BLaER1 (cell line): ENCODE data around the gene DENND1A.

Experiments
- H3K27ac ChIP-seq: shearing (Covaris generic); formaldehyde crosslinking; 2 replicates; pipeline ENCODE4 v1.8.1; 2022
- H3K27me3 ChIP-seq: shearing (Covaris generic); formaldehyde crosslinking; 2 replicates; pipeline ENCODE4 v1.8.1; 2022
- H3K36me3 ChIP-seq: shearing (Covaris generic); formaldehyde crosslinking; 2 replicates; pipeline ENCODE4 v1.8.1; 2022
- H3K4me1 ChIP-seq: shearing (Covaris generic); formaldehyde crosslinking; 2 replicates; pipeline ENCODE4 v1.8.1; 2022
- H3K4me2 ChIP-seq: shearing (Covaris generic); formaldehyde crosslinking; 2 replicates; pipeline ENCODE4 v1.8.1; 2022
- H3K4me3 ChIP-seq: shearing (Covaris generic); formaldehyde crosslinking; 2 replicates; pipeline ENCODE4 v1.8.1; 2022
- H3K9ac ChIP-seq: shearing (Covaris generic); formaldehyde crosslinking; 2 replicates; pipeline ENCODE4 v1.8.1; 2022
- H3K9me3 ChIP-seq: shearing (Covaris generic); formaldehyde crosslinking; 2 replicates; pipeline ENCODE4 v1.8.1; 2022
- H4K20me1 ChIP-seq: shearing (Covaris generic); formaldehyde crosslinking; 2 replicates; pipeline ENCODE4 v1.8.1; 2022
- Cebpa-rat ChIP-seq: shearing (Covaris generic); IDR thresholded peaks from 2 replicates; pipeline ENCODE4 v1.8.1; 2022

DENND1A gene

DNA sequence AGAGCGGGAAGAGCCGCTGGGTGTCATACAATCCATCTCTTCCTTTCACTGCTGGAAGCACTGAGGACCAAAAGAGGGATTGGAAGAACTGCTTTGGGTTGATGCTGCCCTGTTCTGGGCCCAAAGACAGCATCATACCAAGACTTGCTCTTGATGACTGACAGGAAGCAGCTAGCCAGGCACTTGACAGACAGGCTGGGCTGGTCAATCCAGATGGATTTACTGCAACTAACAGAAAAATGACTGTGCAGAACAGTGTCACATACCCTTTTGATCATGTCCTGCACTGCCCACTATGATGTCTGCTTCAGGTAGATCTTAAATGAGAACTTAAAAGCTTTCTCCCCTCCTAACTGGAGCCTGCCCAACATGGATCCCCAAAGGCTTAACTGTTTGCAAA, 416.4 kb downstream of the DENND1A start:
- Histone ChIP-seq H3K36me3 (peaks cover 6% of the 10 kb centered on the region; the same call in 1 of the 2 replicates), H3K4me3 (no peak overlapping the region), H3K9me3 (no peaks in the 10 kb centered on the region), H4K20me1 (no peaks in the 10 kb centered on the region), H3K27ac (no peak overlapping the region), H3K27me3 (no peaks in the 10 kb centered on the region), H3K4me1 (peaks cover 19% of the 10 kb centered on the region), H3K9ac (no peak overlapping the region), H3K4me2 (no peak overlapping the region)
- no peak for TF ChIP-seq Cebpa-rat

DNA sequence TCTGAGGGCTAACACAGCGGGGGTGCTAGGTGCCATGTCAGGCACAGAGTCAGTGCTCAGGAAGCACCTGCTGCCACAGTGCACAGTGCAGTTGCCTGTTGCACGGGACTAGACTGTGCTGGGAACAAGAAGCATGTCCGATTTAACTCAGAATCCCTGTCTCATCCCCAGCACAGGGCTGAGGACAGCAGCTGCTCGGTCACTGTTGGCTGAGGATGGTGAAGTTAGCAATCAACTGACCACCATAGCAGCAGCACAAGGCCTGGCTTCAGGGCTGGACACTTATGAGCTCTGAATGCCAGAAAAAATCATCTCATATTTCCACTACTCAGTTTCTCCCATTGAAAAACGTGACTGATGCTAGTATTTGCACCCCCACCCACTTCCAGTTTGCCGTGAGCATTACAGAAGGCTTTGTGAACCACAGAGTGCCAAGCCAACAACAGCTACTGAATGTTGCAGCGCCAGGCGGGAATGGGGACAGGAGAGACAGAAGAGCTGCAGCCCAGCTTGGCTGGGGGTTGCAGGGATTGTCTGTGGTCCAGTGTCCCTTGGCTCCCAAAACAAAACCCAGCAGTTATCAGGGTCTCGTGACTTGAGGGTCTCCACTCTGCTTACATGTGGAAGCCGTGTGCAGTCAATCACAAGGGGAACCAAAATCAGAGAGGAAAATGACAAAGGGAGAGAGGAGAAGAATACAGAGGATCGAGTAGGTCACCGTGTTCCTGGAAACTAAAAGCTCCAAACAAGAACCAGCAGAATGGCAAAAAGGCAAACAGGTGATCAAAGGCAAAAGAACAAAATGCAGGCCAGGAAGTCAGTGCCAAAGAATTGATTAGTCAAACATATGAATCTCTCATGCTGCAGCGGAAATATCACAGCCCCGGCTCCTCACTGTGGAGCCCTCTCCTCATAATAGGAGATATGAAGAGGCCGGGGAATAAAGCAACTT, 418.3 kb downstream of the DENND1A start:
- TF ChIP-seq Cebpa-rat: no peak
- Histone ChIP-seq H3K27me3 (no peaks in the 10 kb centered on the region), H3K36me3 (peaks cover 6% of the 10 kb centered on the region; the same call in 1 of the 2 replicates), H3K9me3 (no peaks in the 10 kb centered on the region), H3K4me2 (peak overlapping the region; percentile 58), H3K4me3 (no peak overlapping the region), H3K27ac (peak overlapping the region; percentile 38), H3K4me1 (peaks cover 19% of the 10 kb centered on the region), H4K20me1 (no peaks in the 10 kb centered on the region), H3K9ac (no peak overlapping the region; the same call in 1 of the 2 replicates)

DNA sequence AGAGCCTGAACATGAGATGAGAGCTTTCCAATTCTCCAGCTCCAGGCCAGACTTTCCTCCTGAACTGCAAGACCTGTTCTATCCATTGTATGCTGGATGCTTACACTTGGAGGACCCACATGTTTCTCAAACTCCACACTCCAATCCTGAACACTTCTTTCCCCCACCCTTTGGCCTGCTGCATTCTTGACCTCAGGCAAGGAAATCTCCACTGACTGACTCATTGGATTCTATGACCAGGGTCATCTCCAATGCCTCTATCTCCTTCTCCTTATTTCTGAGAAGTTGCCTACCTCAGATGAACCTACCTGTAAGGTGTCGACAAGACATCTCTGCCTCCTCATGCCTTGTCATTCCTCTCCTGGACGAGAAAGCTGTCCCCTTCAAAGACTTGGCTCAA, 420.3 kb downstream of the DENND1A start:
- H3K27ac ChIP-seq: no peak overlapping the region
- H3K4me2 ChIP-seq: no peak overlapping the region
- peaks cover 6% of the 10 kb centered on the region; the same call in 1 of the 2 replicates for H3K36me3 ChIP-seq
- TF ChIP-seq Cebpa-rat: no peak
- H3K4me1 ChIP-seq: peaks cover 19% of the 10 kb centered on the region
- H3K4me3 ChIP-seq: no peak overlapping the region
- H3K9ac ChIP-seq: no peak overlapping the region
- no peaks in the 10 kb centered on the region for H4K20me1 ChIP-seq
- no peaks in the 10 kb centered on the region for H3K27me3 ChIP-seq
- no peaks in the 10 kb centered on the region for H3K9me3 ChIP-seq

DNA sequence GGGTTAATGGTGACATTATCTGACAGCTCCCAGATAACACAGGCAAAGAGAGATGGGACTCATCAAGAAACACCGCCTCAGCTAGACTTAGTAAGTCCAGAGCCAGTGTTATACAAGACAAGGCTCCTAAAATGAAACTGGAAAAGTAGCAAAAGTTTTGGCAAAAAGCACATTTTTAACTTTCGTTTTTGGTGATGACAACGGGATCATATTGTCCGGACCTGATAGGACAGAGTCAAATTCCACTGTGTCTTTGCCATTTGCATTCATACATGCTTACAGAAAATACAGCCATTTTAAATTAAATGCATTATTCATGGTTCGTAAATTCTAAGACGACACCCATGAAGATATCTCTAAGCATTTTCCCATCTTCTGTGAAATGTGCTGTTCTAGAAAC, 421.9 kb downstream of the DENND1A start:
- Histone ChIP-seq H3K9ac (no peak overlapping the region), H3K36me3 (peaks cover 6% of the 10 kb centered on the region; the same call in 1 of the 2 replicates), H3K4me2 (no peak overlapping the region), H3K27me3 (no peaks in the 10 kb centered on the region), H3K4me1 (peaks cover 19% of the 10 kb centered on the region), H3K27ac (no peak overlapping the region), H4K20me1 (no peaks in the 10 kb centered on the region), H3K4me3 (no peak overlapping the region), H3K9me3 (no peaks in the 10 kb centered on the region)
- no peak for TF ChIP-seq Cebpa-rat

DNA sequence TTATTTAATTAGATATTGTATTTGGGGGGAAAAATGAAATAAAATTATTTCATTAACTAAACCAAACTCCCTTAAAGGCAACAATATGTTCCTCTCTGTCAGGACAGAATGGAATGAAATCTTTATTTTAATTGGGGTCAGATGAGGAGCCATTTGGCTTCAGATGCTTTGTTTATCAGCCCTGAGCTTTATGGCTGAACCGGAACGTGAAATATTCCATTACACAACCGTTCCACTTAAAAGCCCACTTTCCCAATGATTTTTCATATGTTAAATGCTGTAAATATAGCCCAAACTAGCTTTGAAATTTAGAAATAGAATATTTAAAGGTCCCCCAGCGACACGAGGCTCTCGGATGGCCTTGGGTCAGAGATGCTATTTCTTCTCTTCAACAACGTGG, 424.4 kb downstream of the DENND1A start:
- no peak for TF ChIP-seq Cebpa-rat
- Histone ChIP-seq H3K4me3 (no peak overlapping the region), H3K4me2 (no peak overlapping the region), H3K27me3 (no peaks in the 10 kb centered on the region), H3K27ac (no peak overlapping the region), H3K4me1 (peaks cover 2% of the 10 kb centered on the region), H3K36me3 (peaks cover 6% of the 10 kb centered on the region; the same call in 1 of the 2 replicates), H4K20me1 (no peaks in the 10 kb centered on the region), H3K9me3 (no peaks in the 10 kb centered on the region), H3K9ac (no peak overlapping the region)

DNA sequence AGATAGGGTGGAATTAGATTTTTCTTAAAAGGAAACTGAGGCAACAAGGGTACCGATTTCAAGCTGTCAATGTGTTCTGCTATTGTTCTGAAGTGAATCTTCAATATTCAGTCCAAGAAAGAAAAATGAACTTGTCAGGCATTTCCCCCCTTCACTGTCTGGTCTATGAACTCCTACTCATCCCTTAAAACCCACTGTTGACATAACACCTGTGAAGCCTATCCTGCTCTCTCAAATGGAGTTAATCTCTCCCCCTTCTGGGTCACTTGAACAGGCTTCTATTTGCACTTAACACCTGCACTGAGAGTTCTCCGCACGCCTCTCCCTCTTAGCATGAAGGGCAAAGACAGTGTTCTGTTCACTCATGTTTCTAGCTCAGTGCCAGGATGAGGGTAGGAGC, 429.6 kb downstream of the DENND1A start:
- Histone ChIP-seq H4K20me1 (no peaks in the 10 kb centered on the region), H3K9ac (no peak overlapping the region), H3K27ac (no peak overlapping the region), H3K4me2 (no peak overlapping the region), H3K4me1 (no peaks in the 10 kb centered on the region), H3K36me3 (no peaks in the 10 kb centered on the region), H3K9me3 (no peaks in the 10 kb centered on the region), H3K27me3 (no peaks in the 10 kb centered on the region), H3K4me3 (no peak overlapping the region)
- TF ChIP-seq Cebpa-rat: no peak

DNA sequence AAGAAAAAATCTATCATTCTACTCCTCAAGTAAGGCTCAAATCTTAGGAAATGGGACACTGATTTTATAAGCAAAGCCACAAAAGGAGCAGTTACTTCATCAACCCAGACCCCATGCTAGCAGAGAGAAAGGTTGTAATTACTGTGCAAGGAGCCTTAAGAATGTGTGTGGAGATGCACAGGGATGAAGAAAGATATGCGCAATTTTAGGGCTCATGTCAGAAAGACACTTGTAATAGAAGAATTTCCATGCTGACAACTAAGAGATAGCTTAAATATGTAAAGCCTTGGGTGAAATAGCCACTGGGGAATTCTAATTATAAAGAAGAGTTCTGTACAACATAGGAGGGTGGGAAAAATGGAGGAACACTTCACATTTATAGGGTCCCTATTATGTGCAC, 432.1 kb downstream of the DENND1A start:
- no peak overlapping the region for H3K4me3 ChIP-seq
- no peaks in the 10 kb centered on the region for H4K20me1 ChIP-seq
- H3K36me3 ChIP-seq: no peaks in the 10 kb centered on the region
- H3K9ac ChIP-seq: no peak overlapping the region
- no peaks in the 10 kb centered on the region for H3K27me3 ChIP-seq
- no peaks in the 10 kb centered on the region for H3K9me3 ChIP-seq
- no peak for TF ChIP-seq Cebpa-rat
- no peaks in the 10 kb centered on the region for H3K4me1 ChIP-seq
- H3K27ac ChIP-seq: no peak overlapping the region
- H3K4me2 ChIP-seq: no peak overlapping the region

DNA sequence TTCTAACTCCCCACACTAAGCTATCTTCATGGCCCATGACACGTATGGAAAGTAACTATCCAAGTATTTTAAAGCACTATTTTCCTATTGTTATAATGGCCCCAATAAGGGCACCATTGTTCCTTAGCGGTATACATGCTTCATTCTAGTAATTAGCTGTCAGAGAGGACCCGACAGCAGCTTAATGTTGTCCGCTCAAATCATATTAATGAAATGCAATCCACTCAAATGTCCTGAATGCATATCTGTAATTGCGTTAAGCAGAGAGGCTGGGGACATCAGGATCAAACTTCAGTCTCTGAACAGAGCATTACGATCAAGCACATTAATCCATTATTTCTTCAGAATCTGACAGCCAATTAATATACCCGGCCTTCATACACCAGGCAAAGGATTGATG, 434.2 kb downstream of the DENND1A start:
- Histone ChIP-seq H3K9me3 (no peaks in the 10 kb centered on the region), H3K4me1 (no peaks in the 10 kb centered on the region), H3K9ac (no peak overlapping the region), H3K36me3 (no peaks in the 10 kb centered on the region), H3K4me3 (no peak overlapping the region), H3K27me3 (no peaks in the 10 kb centered on the region), H4K20me1 (no peaks in the 10 kb centered on the region), H3K27ac (no peak overlapping the region), H3K4me2 (no peak overlapping the region)
- TF ChIP-seq Cebpa-rat: no peak

DNA sequence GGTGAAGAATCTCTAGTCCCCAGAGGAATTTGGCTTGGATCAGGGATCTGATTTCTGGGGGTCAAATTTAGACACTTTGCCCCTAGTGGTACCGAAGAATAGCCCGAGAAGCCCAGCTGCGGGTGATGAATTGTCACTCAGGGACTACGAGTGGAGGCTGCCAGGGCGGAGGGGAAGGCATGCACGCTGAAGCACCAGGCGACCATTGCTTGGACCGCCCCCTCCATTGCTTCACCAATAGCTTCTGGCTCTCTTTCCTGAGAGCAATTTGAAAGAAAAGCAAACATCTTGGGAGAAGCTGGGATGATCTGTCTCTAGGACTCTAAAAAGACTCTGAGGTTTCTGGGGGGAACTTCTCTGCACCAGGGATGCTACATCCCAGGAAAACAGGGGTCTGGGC, 436.3 kb downstream of the DENND1A start:
- H4K20me1 ChIP-seq: no peaks in the 10 kb centered on the region
- no peaks in the 10 kb centered on the region for H3K27me3 ChIP-seq
- no peak for TF ChIP-seq Cebpa-rat
- no peaks in the 10 kb centered on the region for H3K4me1 ChIP-seq
- H3K27ac ChIP-seq: no peak overlapping the region
- H3K9me3 ChIP-seq: no peaks in the 10 kb centered on the region
- H3K36me3 ChIP-seq: no peaks in the 10 kb centered on the region
- no peak overlapping the region for H3K9ac ChIP-seq
- no peak overlapping the region for H3K4me2 ChIP-seq
- no peak overlapping the region for H3K4me3 ChIP-seq

DNA sequence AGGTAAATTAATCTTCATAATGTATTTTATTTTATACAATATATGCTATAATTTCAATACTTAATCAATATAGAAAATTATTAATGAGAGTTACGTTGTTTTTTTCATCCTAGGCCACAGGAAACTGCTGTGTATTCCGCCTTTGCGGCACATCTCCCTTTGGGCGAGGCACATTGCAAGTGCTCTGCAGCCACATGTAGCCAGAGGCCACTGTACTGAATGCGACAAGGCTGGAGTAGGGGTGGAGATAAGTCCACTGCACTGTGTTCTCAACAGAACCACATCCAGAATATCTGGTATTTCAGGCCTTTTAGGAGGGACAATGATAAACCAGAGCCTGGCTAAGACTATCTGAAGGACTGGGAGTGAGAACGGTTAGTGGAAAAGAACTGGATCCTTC, 439.2 kb downstream of the DENND1A start:
- no peaks in the 10 kb centered on the region for H4K20me1 ChIP-seq
- peaks cover 5% of the 10 kb centered on the region; the same call in 1 of the 2 replicates for H3K4me1 ChIP-seq
- no peak overlapping the region for H3K4me3 ChIP-seq
- H3K27me3 ChIP-seq: no peaks in the 10 kb centered on the region
- H3K36me3 ChIP-seq: no peaks in the 10 kb centered on the region; the same call in 1 of the 2 replicates
- TF ChIP-seq Cebpa-rat: no peak
- H3K4me2 ChIP-seq: no peak overlapping the region
- H3K9ac ChIP-seq: no peak overlapping the region
- no peak overlapping the region for H3K27ac ChIP-seq
- H3K9me3 ChIP-seq: no peaks in the 10 kb centered on the region
